Suprapubic skin (tissue), 4 donors: ENCODE measurements around the gene NPW.

Experiments used
- CTCF ChIP-seq, 2 donors: fragments of 200-600 bp in 1 of 2; fragments of 450-650 bp in 1 of 2; sonication (generic) in 1 of 2; IDR thresholded peaks; one replicate each; pipeline ENCODE4 v1.5.1; 2016 to 2019; ENCODE audit warnings: antibody characterized with exemption in 2 of 2, mild to moderate bottlenecking in 1 of 2, moderate library complexity in 1 of 2
- POLR2A ChIP-seq, 2 donors: fragments of 450-650 bp; IDR thresholded peaks; one replicate each; pipeline ENCODE4 v1.6.1; 2017; ENCODE audit warnings: antibody characterized with exemption in 2 of 2, mild to moderate bottlenecking in 2 of 2, moderate library complexity in 2 of 2
- POLR2AphosphoS5 ChIP-seq, 3 donors: sonication (generic); formaldehyde crosslinking; IDR thresholded peaks; one replicate each; pipeline ENCODE4 v1.6.1; 2017; ENCODE audit warnings: antibody characterized with exemption in 3 of 3

GRCh38 chr16:2037647-2038381, 18.2 kb downstream of the NPW start:
- TF ChIP-seq POLR2A (IDR thresholded peaks at IDR 0.05) = no peak
- TF ChIP-seq CTCF (IDR thresholded peaks at IDR 0.05) = no peak
- TF ChIP-seq POLR2AphosphoS5 (IDR thresholded peaks at IDR 0.05) = no peak
